ENCODE results near the gene AKAP10.
"Not testable (repeated sequence)": the region's sequence is repeated elsewhere in the genome, so short reads cannot be mapped to it uniquely, and the experiment has no call there.

Gene AKAP10

GRCh38 chr17:19933221-19933620, 44.4 kb downstream of the AKAP10 start:
- DNase-seq, result no peak

- DNase-seq, result peak; percentile 7
Observed at GRCh38 chr17:19928299-19928698, 49.3 kb downstream of the AKAP10 start.

GRCh38 chr17:19915245-19915978, 62.2 kb downstream of the AKAP10 start:
- DNase-seq, result no peak

- no peak for DNase-seq
Observed at GRCh38 chr17:19911033-19911432, 66.6 kb downstream of the AKAP10 start.

GRCh38 chr17:19909139-19909538, 68.5 kb downstream of the AKAP10 start:
- DNase-seq, result no peak

- peak; percentile 16 for DNase-seq
Observed at GRCh38 chr17:19905502-19905901, 72.1 kb downstream of the AKAP10 start.

GRCh38 chr17:19904924-19905323, 72.7 kb downstream of the AKAP10 start:
- DNase-seq, result no peak

- no peak for DNase-seq
Observed at GRCh38 chr17:19904412-19904811, 73.2 kb downstream of the AKAP10 start.

GRCh38 chr17:19900809-19901208, 76.8 kb downstream of the AKAP10 start:
- DNase-seq, result no peak

- no peak for DNase-seq
Observed at GRCh38 chr17:19897903-19898302, 79.7 kb downstream of the AKAP10 start.

GRCh38 chr17:19897090-19897837, 80.4 kb downstream of the AKAP10 start:
- no peak for DNase-seq

- DNase-seq, result no peak
Observed at GRCh38 chr17:19896679-19897078, 80.9 kb downstream of the AKAP10 start.

- DNase-seq, result peak; percentile 17
Observed at GRCh38 chr17:19890554-19890953, 87.1 kb downstream of the AKAP10 start.

- not testable (repeated sequence) for DNase-seq
Observed at GRCh38 chr17:19890001-19890400, 87.6 kb downstream of the AKAP10 start.

GRCh38 chr17:19886116-19886515, 91.5 kb downstream of the AKAP10 start:
- DNase-seq, result no peak

- peak; percentile 8 for DNase-seq
Observed at GRCh38 chr17:19883537-19884215, 94.0 kb downstream of the AKAP10 start.

GRCh38 chr17:19880393-19880792, 97.2 kb downstream of the AKAP10 start:
- DNase-seq, result no peak

- no peak for DNase-seq
Observed at GRCh38 chr17:19877364-19877945, 100.2 kb downstream of the AKAP10 start.

- peak; percentile 98 for DNase-seq
Observed at GRCh38 chr17:19876529-19877161, 101.0 kb downstream of the AKAP10 start.

GRCh38 chr17:19874256-19874655, 103.4 kb downstream of the AKAP10 start:
- no peak for DNase-seq

- peak; percentile 31 for DNase-seq
Observed at GRCh38 chr17:19873346-19873745, 104.3 kb downstream of the AKAP10 start.

GRCh38 chr17:19868079-19868395, 109.6 kb downstream of the AKAP10 start:
- DNase-seq, result no peak
